HepG2 (cell line): ENCODE data around the gene ZNF17. TPM values are rescaled to one million over a fixed set of nuclear protein-coding genes. Genes with fewer than 3 reads are reported as not detected.

Experiments used
- ARNT2 ChIP-seq: sonication (generic); formaldehyde crosslinking; IDR thresholded peaks from 2 replicates; pipeline ENCODE4 v1.8.0; 2022; ENCODE audit warnings: mild to moderate bottlenecking, low read depth, missing genetic modification reagents, moderate library complexity
- CENPX ChIP-seq: sonication (generic); formaldehyde crosslinking; IDR thresholded peaks from 2 replicates; pipeline ENCODE4 v1.9.0; 2021; ENCODE audit warnings: mild to moderate bottlenecking, missing genetic modification reagents, moderate library complexity
- GATAD1 ChIP-seq: IDR thresholded peaks from 2 replicates; pipeline ENCODE4 v1.6.1; 2016; ENCODE audit warnings: missing genetic modification reagents, missing compliant biosample characterization
- GTF3A ChIP-seq: sonication (generic); formaldehyde crosslinking; conservative IDR thresholded peaks from 2 replicates; pipeline ENCODE4 v1.4.0; 2020; ENCODE audit warnings: mild to moderate bottlenecking, missing genetic modification reagents
- IKZF1 ChIP-seq: fragments of 450-650 bp; IDR thresholded peaks from 2 replicates; pipeline ENCODE4 v1.7.1; 2016
- KDM5A ChIP-seq: fragments of 200-600 bp; sonication (generic); IDR thresholded peaks from 2 replicates; pipeline ENCODE4 v1.7.0; 2018; ENCODE audit warnings: antibody characterized with exemption, mild to moderate bottlenecking, low read length, borderline replicate concordance
- PAWR ChIP-seq: sonication (generic); formaldehyde crosslinking; IDR thresholded peaks from 2 replicates; pipeline ENCODE4 v1.4.0; 2020; ENCODE audit warnings: missing genetic modification reagents, mild to moderate bottlenecking, borderline replicate concordance
- SP4 ChIP-seq: sonication (generic); formaldehyde crosslinking; IDR thresholded peaks from 2 replicates; pipeline ENCODE4 v1.8.1; 2023; ENCODE audit warnings: mild to moderate bottlenecking, missing genetic modification reagents
- TP53 ChIP-seq: sonication (generic); formaldehyde crosslinking; conservative IDR thresholded peaks from 2 replicates; pipeline ENCODE4 v1.4.0; 2020; ENCODE audit warnings: missing genetic modification reagents
- TSC22D2 ChIP-seq: sonication (generic); formaldehyde crosslinking; IDR thresholded peaks from 2 replicates; pipeline ENCODE4 v1.5.1; 2020; ENCODE audit warnings: missing genetic modification reagents, mild to moderate bottlenecking, borderline replicate concordance
- ZNF264 ChIP-seq: sonication (generic); formaldehyde crosslinking; IDR thresholded peaks from 2 replicates; pipeline ENCODE4 v1.4.0; 2020; ENCODE audit warnings: missing genetic modification reagents
- ZNF615 ChIP-seq: sonication (generic); formaldehyde crosslinking; IDR thresholded peaks from 2 replicates; pipeline ENCODE4 v1.5.0; 2020; ENCODE audit warnings: mild to moderate bottlenecking, missing genetic modification reagents, borderline replicate concordance
- ZNF766 ChIP-seq: sonication (generic); formaldehyde crosslinking; IDR thresholded peaks from 2 replicates; pipeline ENCODE4 v1.5.0; 2020; ENCODE audit warnings: missing genetic modification reagents, borderline replicate concordance
- polyA plus RNA-seq, 8 experiments: library from polyadenylated mRNA; depleted of rRNA in 3 of 8; stranded (reverse) in 7 of 8; unstranded in 1 of 8; fragments of >200 nt; fragmentation: Illumina TruSeq in 4 of 8; extraction: Trizol in 4 of 8; gene quantifications; 2 replicates each; pipeline versions ENCODE4 v1.2.1 to v1.2.3, GENCODE V29; 2011 to 2016; ENCODE audit warnings: low read depth in 4 of 8, missing spikeins in 1 of 8, mixed read lengths in 1 of 8; ENCODE audit not compliant: insufficient read depth in 1 of 8
- total RNA-seq, 5 experiments: library from RNA; depleted of rRNA; stranded (reverse); fragments of >200 nt; fragmentation: Illumina TruSeq; extraction: Trizol; gene quantifications; 2 replicates each; pipeline ENCODE4 v1.2.3, GENCODE V29; 2016; ENCODE audit warnings: low read depth in 1 of 5
- TF ChIP-seq, protein P1 (sequence below), 2 experiments: IDR thresholded peaks; 2 replicates each; pipeline ENCODE4 v1.6.1; 2011 to 2012; ENCODE audit warnings: low read length in 2 of 2, borderline replicate concordance in 1 of 2, low read depth in 1 of 2, mild to moderate bottlenecking in 1 of 2, moderate library complexity in 1 of 2
- TF ChIP-seq, protein P2 (sequence below): sonication (generic); formaldehyde crosslinking; IDR thresholded peaks from 2 replicates; pipeline ENCODE4 v1.4.0; 2020; ENCODE audit warnings: low read depth, missing genetic modification reagents
- TF ChIP-seq, protein P3 (sequence below): sonication (generic); formaldehyde crosslinking; IDR thresholded peaks from 2 replicates; pipeline ENCODE4 v1.8.0; 2022; ENCODE audit warnings: missing genetic modification reagents, mild to moderate bottlenecking, borderline replicate concordance
- TF ChIP-seq, protein P4 (sequence below): sonication (generic); formaldehyde crosslinking; IDR thresholded peaks from 2 replicates; pipeline ENCODE4 v1.8.0; 2023; ENCODE audit warnings: mild to moderate bottlenecking, missing genetic modification reagents
- TF ChIP-seq, protein P5 (sequence below): IDR thresholded peaks from 2 replicates; pipeline ENCODE4 v1.6.1; 2016; ENCODE audit warnings: low read depth, control low read depth

The ZNF17 gene
- total and polyA plus RNA-seq, 2 of the 13 experiments (the other 11 are each of a cell fraction or from before 2014, with no cell fraction given): 3.7 to 10.1 TPM

DNA sequence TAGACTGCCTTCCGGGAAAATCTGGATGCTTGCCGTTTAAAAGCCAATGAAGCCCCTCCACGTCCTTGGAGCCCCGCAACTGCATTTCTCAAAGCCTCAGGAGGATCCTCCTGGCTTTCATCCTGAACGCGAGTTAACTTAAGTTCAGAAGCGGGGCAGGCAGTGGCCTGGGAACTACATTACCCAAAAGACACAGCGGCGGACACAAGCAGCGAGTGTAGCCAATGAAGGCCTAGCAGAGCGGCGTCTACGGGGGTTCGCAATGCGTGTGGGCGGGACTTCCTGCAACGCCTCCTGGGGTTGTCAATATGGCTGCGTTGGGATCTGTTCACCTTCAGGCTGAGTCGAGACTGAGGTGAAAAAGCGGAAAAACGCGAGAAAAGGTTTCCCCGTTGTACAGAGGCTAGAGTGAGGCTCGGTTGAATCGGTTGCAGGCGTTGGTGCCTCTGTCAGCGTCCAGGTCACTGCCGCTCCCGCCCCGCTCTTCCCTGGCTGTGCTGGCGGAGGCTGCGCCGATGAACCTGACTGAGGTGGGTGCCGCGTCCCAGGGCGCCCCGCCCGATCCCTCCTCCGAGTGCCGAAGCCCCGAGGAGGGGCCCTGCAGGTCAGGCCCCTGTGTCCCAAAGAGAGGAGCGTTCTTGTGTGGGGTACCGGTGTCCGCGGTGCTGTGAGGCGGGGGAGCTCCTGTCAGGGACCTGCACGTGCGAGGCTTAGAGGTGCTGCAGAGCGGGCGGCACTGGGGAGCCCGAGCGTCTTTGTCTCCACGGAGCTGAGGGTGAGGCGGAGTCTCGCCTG lies at the start of gene ZNF17 (continued):
- TF ChIP-seq, protein P1, sequence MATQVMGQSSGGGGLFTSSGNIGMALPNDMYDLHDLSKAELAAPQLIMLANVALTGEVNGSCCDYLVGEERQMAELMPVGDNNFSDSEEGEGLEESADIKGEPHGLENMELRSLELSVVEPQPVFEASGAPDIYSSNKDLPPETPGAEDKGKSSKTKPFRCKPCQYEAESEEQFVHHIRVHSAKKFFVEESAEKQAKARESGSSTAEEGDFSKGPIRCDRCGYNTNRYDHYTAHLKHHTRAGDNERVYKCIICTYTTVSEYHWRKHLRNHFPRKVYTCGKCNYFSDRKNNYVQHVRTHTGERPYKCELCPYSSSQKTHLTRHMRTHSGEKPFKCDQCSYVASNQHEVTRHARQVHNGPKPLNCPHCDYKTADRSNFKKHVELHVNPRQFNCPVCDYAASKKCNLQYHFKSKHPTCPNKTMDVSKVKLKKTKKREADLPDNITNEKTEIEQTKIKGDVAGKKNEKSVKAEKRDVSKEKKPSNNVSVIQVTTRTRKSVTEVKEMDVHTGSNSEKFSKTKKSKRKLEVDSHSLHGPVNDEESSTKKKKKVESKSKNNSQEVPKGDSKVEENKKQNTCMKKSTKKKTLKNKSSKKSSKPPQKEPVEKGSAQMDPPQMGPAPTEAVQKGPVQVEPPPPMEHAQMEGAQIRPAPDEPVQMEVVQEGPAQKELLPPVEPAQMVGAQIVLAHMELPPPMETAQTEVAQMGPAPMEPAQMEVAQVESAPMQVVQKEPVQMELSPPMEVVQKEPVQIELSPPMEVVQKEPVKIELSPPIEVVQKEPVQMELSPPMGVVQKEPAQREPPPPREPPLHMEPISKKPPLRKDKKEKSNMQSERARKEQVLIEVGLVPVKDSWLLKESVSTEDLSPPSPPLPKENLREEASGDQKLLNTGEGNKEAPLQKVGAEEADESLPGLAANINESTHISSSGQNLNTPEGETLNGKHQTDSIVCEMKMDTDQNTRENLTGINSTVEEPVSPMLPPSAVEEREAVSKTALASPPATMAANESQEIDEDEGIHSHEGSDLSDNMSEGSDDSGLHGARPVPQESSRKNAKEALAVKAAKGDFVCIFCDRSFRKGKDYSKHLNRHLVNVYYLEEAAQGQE (IDR thresholded peaks at IDR 0.05; ENCODE audit: borderline replicate concordance in 1 of 2, low read depth in 1 of 2, low read length in 2 of 2): no peak
- TF ChIP-seq KDM5A: peak; percentile 96
- TF ChIP-seq, protein P2, sequence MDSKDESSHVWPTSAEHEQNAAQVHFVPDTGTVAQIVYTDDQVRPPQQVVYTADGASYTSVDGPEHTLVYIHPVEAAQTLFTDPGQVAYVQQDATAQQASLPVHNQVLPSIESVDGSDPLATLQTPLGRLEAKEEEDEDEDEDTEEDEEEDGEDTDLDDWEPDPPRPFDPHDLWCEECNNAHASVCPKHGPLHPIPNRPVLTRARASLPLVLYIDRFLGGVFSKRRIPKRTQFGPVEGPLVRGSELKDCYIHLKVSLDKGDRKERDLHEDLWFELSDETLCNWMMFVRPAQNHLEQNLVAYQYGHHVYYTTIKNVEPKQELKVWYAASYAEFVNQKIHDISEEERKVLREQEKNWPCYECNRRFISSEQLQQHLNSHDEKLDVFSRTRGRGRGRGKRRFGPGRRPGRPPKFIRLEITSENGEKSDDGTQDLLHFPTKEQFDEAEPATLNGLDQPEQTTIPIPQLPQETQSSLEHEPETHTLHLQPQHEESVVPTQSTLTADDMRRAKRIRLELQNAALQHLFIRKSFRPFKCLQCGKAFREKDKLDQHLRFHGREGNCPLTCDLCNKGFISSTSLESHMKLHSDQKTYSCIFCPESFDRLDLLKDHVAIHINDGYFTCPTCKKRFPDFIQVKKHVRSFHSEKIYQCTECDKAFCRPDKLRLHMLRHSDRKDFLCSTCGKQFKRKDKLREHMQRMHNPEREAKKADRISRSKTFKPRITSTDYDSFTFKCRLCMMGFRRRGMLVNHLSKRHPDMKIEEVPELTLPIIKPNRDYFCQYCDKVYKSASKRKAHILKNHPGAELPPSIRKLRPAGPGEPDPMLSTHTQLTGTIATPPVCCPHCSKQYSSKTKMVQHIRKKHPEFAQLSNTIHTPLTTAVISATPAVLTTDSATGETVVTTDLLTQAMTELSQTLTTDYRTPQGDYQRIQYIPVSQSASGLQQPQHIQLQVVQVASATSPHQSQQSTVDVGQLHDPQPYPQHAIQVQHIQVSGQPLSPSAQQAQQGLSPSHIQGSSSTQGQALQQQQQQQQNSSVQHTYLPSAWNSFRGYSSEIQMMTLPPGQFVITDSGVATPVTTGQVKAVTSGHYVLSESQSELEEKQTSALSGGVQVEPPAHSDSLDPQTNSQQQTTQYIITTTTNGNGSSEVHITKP (CRISPR knock-in tag): peak; percentile 61; the same call in 1 of the 2 replicates
- no peak for TF ChIP-seq CENPX (CRISPR knock-in tag)
- TF ChIP-seq TSC22D2 (CRISPR knock-in tag): no peak
- TF ChIP-seq ZNF615: no peak
- no peak for TF ChIP-seq ZNF766 (CRISPR knock-in tag)
- TF ChIP-seq, protein P3, sequence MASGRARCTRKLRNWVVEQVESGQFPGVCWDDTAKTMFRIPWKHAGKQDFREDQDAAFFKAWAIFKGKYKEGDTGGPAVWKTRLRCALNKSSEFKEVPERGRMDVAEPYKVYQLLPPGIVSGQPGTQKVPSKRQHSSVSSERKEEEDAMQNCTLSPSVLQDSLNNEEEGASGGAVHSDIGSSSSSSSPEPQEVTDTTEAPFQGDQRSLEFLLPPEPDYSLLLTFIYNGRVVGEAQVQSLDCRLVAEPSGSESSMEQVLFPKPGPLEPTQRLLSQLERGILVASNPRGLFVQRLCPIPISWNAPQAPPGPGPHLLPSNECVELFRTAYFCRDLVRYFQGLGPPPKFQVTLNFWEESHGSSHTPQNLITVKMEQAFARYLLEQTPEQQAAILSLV (CRISPR knock-in tag): no peak
- no peak for TF ChIP-seq PAWR (CRISPR knock-in tag)
- no peak; the same call in 1 of the 2 replicates for TF ChIP-seq SP4 (CRISPR knock-in tag)
- TF ChIP-seq, protein P4, sequence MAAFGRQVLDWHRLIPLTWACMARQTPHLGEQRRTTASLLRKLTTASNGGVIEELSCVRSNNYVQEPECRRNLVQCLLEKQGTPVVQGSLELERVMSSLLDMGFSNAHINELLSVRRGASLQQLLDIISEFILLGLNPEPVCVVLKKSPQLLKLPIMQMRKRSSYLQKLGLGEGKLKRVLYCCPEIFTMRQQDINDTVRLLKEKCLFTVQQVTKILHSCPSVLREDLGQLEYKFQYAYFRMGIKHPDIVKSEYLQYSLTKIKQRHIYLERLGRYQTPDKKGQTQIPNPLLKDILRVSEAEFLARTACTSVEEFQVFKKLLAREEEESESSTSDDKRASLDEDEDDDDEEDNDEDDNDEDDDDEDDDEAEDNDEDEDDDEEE: no peak
- no peak for TF ChIP-seq IKZF1
- TF ChIP-seq, protein P5, sequence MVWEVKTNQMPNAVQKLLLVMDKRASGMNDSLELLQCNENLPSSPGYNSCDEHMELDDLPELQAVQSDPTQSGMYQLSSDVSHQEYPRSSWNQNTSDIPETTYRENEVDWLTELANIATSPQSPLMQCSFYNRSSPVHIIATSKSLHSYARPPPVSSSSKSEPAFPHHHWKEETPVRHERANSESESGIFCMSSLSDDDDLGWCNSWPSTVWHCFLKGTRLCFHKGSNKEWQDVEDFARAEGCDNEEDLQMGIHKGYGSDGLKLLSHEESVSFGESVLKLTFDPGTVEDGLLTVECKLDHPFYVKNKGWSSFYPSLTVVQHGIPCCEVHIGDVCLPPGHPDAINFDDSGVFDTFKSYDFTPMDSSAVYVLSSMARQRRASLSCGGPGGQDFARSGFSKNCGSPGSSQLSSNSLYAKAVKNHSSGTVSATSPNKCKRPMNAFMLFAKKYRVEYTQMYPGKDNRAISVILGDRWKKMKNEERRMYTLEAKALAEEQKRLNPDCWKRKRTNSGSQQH: 0 out of 2 replicates have a peak, but pooled peaks have one; percentile 66
- no peak for TF ChIP-seq ARNT2 (CRISPR knock-in tag)
- TF ChIP-seq TP53: no peak
- TF ChIP-seq GATAD1 (CRISPR knock-in tag): peak; percentile 99
- TF ChIP-seq ZNF264 (CRISPR knock-in tag): no peak
- no peak for TF ChIP-seq GTF3A (CRISPR knock-in tag)
